NT2/D1 (cell line): ENCODE data around the gene HSH2D.

Experiments used
- DNase-seq: peaks from one replicate; pipeline ENCODE4 v3.0.0-alpha.2; 2011; ENCODE audit warnings: low read depth, low spot score
- H3K27me3 ChIP-seq: 2 replicates; pipeline ENCODE4 v1.6.0; 2011; ENCODE audit warnings: mild to moderate bottlenecking; ENCODE audit not compliant: insufficient read length, insufficient read depth
- H3K36me3 ChIP-seq: 2 replicates; pipeline ENCODE4 v1.6.1; 2011; ENCODE audit warnings: mild to moderate bottlenecking, low read length, mixed read lengths; ENCODE audit not compliant: insufficient read depth, insufficient read length
- H3K4me1 ChIP-seq: 2 replicates; pipeline ENCODE4 v1.5.1; 2011; ENCODE audit not compliant: insufficient read depth, insufficient read length
- H3K4me3 ChIP-seq: 2 replicates; pipeline ENCODE4 v1.5.1; 2011; ENCODE audit warnings: low read depth; ENCODE audit not compliant: insufficient read length
- H3K9ac ChIP-seq: 2 replicates; pipeline ENCODE4 v1.6.0; 2011; ENCODE audit warnings: low read depth; ENCODE audit not compliant: insufficient read length
- H3K9me3 ChIP-seq: 2 replicates; pipeline ENCODE4 v1.5.1; 2011; ENCODE audit warnings: mild to moderate bottlenecking, low read length; ENCODE audit not compliant: insufficient read depth
- SUZ12 ChIP-seq: IDR thresholded peaks from 2 replicates; pipeline ENCODE4 v1.6.1; 2011; ENCODE audit not compliant: insufficient read length, insufficient read depth; ENCODE audit errors: extremely low read depth
- YY1 ChIP-seq: IDR thresholded peaks from 2 replicates; pipeline ENCODE4 v1.6.1; 2011; ENCODE audit not compliant: insufficient read length, insufficient read depth
- ZNF274 ChIP-seq: IDR thresholded peaks from 2 replicates; pipeline ENCODE4 v1.6.1; 2011; ENCODE audit warnings: mild to moderate bottlenecking, low read depth, low read length

HSH2D gene

DNA sequence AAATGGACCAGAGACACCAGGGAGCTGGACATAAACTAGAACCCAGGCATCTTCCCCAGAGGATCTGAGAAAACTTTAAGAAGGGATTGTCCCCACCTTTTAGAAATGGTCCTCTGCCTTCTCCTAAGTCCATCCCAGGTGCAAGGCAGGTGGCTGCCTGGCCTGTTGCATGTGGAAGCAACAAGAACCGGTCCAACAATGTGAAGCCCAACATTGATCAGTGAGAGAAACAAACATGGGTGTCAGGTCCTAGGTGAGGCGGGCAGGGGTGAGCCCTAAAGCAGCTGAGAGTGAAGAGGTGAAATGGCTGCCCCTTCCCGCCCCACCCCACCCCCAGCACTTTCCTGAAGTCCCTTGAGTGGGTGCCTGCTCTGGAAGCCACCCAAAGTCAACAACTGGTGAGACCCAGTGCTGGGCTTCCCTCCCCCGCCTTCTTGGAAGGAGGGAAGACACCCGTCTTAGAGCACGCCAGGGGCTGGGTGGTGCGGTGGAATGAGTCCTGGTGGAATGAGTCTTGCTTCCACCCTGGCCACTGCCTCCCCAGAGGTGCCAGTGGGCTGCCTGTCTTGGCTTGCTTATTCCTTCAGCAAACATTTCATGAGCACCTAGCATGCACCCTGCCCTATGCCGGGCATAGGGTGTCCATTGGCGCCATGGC is 55.9 kb downstream of the HSH2D start:
- Histone ChIP-seq H3K4me3 (no peak overlapping the region), H3K9me3 (no peaks in the 10 kb centered on the region), H3K4me1 (peaks cover 5% of the 10 kb centered on the region), H3K9ac (no peak overlapping the region), H3K27me3 (no peaks in the 10 kb centered on the region), H3K36me3 (peaks cover 49% of the 10 kb centered on the region)
- DNase-seq: no peak
- TF ChIP-seq YY1: no peak
- TF ChIP-seq ZNF274: no peak
- TF ChIP-seq SUZ12: no peak

DNA sequence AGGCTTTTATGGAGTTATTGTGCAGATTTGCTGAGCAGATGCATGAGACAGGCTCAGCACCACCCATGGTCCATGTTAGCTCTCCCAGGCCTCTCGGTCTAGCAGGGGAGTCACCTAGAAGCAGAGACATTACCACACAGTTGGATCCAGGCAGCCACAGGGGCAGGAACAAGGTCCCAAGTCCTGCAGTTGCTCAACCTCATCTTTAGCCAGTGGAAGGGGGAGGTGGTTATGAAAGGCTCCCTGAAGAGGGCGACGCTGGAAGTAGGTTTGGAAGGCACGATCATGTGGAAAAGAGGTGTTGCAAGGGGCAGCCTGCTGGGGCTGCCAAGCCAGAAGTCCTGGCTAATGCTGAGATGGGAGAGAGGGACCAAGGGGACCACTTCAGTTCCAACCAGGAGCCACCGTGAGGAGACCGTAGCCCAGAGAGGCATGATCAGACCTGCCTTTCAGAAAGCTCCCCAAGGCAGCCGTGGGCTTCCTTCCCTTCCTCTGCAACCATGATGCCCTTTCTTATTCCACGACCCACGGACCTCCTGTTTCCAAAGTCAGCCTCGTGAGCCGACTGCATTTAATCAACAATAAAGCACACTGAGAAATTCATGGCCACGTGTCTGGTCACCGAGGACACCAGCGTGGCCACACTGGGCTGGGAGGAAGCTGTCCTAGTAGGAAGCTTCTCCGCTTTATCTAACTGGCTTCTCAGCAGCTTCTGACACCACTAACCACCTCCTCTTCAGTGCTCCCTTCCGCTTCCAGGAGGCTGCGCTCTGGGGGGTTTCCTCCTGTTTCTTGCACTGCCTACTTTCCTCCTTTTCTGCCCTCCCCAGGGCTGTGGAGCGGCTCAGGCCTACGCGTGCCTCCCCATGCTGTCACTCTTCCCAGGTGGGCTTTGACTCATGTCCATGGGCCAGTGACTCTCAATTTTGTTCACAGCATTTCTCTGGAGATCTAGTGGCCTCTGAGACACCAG is 56.8 kb downstream of the HSH2D start:
- H3K9me3 ChIP-seq: no peaks in the 10 kb centered on the region
- TF ChIP-seq SUZ12: no peak
- no peak for TF ChIP-seq ZNF274
- TF ChIP-seq YY1: no peak
- H3K4me1 ChIP-seq: peaks cover 5% of the 10 kb centered on the region
- H3K27me3 ChIP-seq: no peaks in the 10 kb centered on the region
- H3K9ac ChIP-seq: no peak overlapping the region
- no peak overlapping the region for H3K4me3 ChIP-seq
- DNase-seq: no peak
- H3K36me3 ChIP-seq: peaks cover 55% of the 10 kb centered on the region

DNA sequence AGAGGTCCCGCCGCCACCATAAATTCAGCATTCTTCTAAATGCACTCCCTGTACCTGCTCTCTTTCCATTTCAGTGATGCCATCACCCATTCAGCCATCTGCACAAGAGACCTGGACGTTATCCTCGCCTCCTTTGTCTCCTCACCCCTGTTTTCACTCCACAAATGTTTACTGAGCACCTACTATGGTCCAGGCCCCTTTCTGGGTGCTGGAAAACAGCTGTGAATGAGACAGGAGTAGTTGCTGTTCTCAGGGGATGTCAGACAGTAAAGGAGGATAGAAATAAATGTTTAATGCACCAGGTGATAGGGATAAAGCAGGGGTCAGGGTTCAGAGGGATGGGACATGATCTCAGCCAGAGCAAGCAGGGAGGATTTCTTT is 57.5 kb downstream of the HSH2D start:
- H3K9me3 ChIP-seq: no peaks in the 10 kb centered on the region
- DNase-seq: no peak
- peaks cover 62% of the 10 kb centered on the region for H3K36me3 ChIP-seq
- no peak overlapping the region for H3K9ac ChIP-seq
- H3K27me3 ChIP-seq: no peaks in the 10 kb centered on the region
- peaks cover 5% of the 10 kb centered on the region for H3K4me1 ChIP-seq
- no peak overlapping the region for H3K4me3 ChIP-seq
- TF ChIP-seq YY1: no peak
- TF ChIP-seq SUZ12: no peak
- TF ChIP-seq ZNF274: no peak

DNA sequence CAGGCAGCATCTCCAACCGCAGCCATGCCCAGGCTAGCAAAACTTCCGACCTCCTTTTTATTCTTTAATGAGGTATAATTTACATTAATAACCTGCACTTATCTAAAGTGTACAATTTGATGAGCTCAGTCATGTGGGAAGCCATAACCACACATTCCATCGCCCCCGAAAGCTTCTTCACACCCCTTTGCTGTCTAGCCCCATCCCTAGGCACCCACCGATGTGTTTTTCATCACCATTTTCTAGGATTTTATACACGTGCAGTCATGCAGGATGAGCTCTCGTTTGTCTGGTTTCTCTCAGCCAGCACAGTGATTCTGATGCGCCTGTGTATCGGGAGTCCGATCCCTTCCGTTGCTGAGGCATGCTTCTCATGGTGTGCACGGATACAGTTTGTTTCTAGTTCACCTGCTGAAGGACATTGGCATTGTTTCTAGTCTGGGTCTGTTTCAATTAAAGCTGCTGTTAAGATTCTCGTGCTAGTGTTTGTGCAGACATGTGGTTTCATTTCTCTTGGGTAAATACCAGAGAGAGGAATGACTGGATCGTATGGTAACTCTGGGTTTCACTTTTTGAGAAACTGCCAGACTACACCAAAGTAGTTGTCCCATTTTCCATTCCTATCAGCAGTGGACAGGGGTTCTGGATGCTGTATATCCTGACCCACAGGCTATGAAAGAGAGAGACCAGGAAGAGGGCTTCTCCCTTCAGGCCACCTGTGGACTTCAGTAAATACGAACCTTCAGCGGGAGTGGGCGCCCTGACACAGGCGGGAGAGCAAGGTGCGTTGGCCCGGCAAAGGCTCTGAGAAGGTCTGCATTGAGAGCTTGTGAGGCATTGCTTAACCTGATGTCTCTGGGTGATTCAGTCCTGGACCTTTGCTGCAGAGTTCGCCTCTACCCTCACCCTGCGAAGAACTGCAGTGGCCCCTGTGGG is 59.1 kb downstream of the HSH2D start:
- Histone ChIP-seq H3K9ac (no peak overlapping the region), H3K27me3 (no peaks in the 10 kb centered on the region), H3K36me3 (peaks cover 78% of the 10 kb centered on the region), H3K4me3 (no peak overlapping the region), H3K9me3 (no peaks in the 10 kb centered on the region), H3K4me1 (peaks cover 5% of the 10 kb centered on the region)
- TF ChIP-seq YY1: no peak
- TF ChIP-seq ZNF274: no peak
- TF ChIP-seq SUZ12: no peak
- no peak for DNase-seq

DNA sequence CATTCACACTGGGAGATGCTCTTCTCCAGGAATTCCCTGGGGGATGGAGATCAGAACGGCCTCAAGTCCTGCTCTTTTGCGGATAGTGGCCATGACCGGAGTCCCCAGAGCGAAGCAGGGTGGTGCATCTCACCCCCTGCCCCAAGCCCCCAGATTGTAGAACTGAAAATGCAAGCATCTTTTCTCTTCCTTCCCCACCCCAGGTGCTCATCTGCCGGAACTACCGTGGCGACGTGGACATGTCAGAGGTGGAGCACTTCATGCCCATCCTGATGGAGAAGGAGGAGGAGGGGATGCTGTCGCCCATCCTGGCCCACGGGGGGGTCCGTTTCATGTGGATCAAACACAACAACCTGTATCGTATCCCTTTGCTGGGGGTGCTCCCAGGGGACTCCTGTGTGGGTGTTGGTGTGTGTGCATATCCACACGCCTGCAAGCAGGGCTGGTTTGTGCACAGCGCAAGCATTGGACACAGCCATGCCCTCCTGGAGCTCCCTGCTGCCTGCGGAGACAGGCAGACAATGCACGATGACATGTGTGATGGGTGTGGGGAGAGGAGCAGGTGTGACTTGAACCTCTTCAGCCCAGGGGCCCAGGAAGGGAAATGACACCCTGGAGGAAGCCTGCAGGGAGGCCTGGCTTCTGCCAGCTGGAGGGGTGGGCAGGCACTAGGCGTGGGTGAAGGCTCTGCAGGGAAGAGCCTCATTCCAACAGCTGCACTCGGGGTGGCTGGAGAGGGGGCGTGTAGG is 59.9 kb downstream of the HSH2D start:
- TF ChIP-seq YY1 (no peak), SUZ12 (no peak), ZNF274 (no peak)
- no peak overlapping the region for H3K9ac ChIP-seq
- peaks cover 86% of the 10 kb centered on the region for H3K36me3 ChIP-seq
- H3K9me3 ChIP-seq: no peaks in the 10 kb centered on the region
- H3K4me1 ChIP-seq: peaks cover 5% of the 10 kb centered on the region
- no peaks in the 10 kb centered on the region for H3K27me3 ChIP-seq
- no peak overlapping the region for H3K4me3 ChIP-seq
- no peak for DNase-seq

DNA sequence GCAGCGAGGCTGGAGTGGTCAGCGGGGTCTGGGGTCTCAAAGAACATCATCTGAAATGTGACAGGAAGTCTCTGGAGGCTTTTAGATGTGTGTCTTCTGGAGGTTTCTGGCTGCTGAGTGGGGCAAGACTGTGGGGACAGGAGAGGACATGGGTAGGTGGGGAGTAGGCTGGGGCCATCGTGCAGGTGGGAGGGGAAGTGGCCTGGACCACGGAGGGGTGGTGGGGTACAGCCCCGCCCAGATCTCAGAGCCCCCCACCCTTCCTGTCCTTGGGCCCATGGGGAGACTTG is 60.5 kb downstream of the HSH2D start:
- TF ChIP-seq YY1 (no peak), ZNF274 (no peak), SUZ12 (no peak)
- Histone ChIP-seq H3K4me3 (no peak overlapping the region), H3K36me3 (peaks cover 90% of the 10 kb centered on the region), H3K9ac (no peak overlapping the region), H3K27me3 (no peaks in the 10 kb centered on the region), H3K9me3 (no peaks in the 10 kb centered on the region), H3K4me1 (peaks cover 5% of the 10 kb centered on the region)
- no peak for DNase-seq
